ENCODE measurements around the gene GSTA4.

DNA sequence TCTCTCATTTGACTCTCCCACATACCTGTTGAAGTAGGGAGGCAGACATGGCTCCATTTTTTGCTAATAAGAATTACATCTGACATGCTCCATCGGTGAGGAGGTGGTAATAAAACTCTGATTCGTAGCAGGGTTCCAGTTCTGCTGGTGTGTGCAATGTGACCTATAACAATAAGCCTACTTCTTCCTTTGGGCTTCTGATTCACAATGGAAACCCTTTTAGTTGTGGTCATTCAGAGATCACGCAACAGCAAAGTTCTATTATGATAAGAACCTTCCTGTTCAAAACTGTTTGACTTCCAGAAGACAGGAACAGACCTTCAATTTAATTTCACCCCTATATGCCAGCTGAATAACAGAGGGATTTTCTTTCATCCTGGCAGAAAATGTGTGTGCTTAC is 31.4 kb upstream of the GSTA4 start:
- TF ChIP-seq, protein P1, sequence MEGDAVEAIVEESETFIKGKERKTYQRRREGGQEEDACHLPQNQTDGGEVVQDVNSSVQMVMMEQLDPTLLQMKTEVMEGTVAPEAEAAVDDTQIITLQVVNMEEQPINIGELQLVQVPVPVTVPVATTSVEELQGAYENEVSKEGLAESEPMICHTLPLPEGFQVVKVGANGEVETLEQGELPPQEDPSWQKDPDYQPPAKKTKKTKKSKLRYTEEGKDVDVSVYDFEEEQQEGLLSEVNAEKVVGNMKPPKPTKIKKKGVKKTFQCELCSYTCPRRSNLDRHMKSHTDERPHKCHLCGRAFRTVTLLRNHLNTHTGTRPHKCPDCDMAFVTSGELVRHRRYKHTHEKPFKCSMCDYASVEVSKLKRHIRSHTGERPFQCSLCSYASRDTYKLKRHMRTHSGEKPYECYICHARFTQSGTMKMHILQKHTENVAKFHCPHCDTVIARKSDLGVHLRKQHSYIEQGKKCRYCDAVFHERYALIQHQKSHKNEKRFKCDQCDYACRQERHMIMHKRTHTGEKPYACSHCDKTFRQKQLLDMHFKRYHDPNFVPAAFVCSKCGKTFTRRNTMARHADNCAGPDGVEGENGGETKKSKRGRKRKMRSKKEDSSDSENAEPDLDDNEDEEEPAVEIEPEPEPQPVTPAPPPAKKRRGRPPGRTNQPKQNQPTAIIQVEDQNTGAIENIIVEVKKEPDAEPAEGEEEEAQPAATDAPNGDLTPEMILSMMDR (IDR thresholded peaks at IDR 0.05; ENCODE audit: low read depth, low read length, poor library complexity, severe bottlenecking): no peak
- TF ChIP-seq EZH2phosphoT487 (IDR thresholded peaks at IDR 0.05; ENCODE audit: borderline replicate concordance, low read length): no peak

Data from DOHH2 (cell line).